ENCODE results near the gene USP17L27.
"Not testable (repeated sequence)": the region's sequence is repeated elsewhere in the genome, so short reads cannot be mapped to it uniquely, and the experiment has no call there.

DNA sequence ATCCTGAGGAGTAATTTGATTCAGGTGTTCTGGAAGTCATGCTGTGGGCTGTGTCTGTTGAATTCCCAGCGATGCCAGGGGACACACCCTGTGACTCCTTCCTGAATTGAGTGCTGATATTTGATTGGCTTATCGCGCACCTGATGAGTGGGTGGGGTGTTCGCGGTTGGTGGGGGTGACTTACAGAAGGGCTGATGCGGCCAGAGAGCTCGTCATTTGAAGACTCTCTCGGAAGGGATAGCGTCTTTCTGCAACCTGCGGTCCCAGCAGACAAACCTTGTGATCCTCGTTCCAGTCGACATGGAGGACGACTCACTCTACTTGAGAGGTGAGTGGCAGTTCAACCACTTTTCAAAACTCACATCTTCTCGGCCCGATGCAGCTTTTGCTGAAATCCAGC, 19.1 kb upstream of the USP17L27 start, which contains the start of gene USP17L24:
- TF ChIP-seq, protein P1, sequence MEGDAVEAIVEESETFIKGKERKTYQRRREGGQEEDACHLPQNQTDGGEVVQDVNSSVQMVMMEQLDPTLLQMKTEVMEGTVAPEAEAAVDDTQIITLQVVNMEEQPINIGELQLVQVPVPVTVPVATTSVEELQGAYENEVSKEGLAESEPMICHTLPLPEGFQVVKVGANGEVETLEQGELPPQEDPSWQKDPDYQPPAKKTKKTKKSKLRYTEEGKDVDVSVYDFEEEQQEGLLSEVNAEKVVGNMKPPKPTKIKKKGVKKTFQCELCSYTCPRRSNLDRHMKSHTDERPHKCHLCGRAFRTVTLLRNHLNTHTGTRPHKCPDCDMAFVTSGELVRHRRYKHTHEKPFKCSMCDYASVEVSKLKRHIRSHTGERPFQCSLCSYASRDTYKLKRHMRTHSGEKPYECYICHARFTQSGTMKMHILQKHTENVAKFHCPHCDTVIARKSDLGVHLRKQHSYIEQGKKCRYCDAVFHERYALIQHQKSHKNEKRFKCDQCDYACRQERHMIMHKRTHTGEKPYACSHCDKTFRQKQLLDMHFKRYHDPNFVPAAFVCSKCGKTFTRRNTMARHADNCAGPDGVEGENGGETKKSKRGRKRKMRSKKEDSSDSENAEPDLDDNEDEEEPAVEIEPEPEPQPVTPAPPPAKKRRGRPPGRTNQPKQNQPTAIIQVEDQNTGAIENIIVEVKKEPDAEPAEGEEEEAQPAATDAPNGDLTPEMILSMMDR (IDR thresholded peaks at IDR 0.05; ENCODE audit: extremely low read depth in 1 of 2, insufficient read depth in 1 of 2, low read depth in 1 of 2, low read length in 2 of 2), result not testable (repeated sequence)
- not testable (repeated sequence) for TF ChIP-seq POLR2AphosphoS5 (IDR thresholded peaks at IDR 0.05; ENCODE audit: insufficient read depth, low read depth, low read length); GATA2 (IDR thresholded peaks at IDR 0.05; ENCODE audit: insufficient read depth, insufficient read length, low read depth, low read length); EZH2 (IDR thresholded peaks at IDR 0.05; ENCODE audit: borderline replicate concordance, low read depth, low read length, severe bottlenecking); POLR2A (IDR thresholded peaks at IDR 0.05; ENCODE audit: low read depth, low read length); MYC (IDR thresholded peaks at IDR 0.05; ENCODE audit: low read depth, low read length); JUN (IDR thresholded peaks at IDR 0.05; ENCODE audit: borderline replicate concordance, insufficient read depth, insufficient read length, low read depth); FOS (IDR thresholded peaks at IDR 0.05; ENCODE audit: borderline replicate concordance, insufficient read depth, low read length)
- TF ChIP-seq, protein P2, sequence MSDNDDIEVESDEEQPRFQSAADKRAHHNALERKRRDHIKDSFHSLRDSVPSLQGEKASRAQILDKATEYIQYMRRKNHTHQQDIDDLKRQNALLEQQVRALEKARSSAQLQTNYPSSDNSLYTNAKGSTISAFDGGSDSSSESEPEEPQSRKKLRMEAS (IDR thresholded peaks at IDR 0.05; ENCODE audit: insufficient read depth, insufficient read length), result not testable (repeated sequence)
